GM12801 (cell line): ENCODE measurements around the gene TMEM107.

Experiments
- CTCF ChIP-seq: IDR thresholded peaks from one replicate; pipeline ENCODE4 v1.5.1; 2011; ENCODE audit warnings: control low read depth; ENCODE audit not compliant: insufficient read length; ENCODE audit errors: extremely low read depth

Gene TMEM107

DNA sequence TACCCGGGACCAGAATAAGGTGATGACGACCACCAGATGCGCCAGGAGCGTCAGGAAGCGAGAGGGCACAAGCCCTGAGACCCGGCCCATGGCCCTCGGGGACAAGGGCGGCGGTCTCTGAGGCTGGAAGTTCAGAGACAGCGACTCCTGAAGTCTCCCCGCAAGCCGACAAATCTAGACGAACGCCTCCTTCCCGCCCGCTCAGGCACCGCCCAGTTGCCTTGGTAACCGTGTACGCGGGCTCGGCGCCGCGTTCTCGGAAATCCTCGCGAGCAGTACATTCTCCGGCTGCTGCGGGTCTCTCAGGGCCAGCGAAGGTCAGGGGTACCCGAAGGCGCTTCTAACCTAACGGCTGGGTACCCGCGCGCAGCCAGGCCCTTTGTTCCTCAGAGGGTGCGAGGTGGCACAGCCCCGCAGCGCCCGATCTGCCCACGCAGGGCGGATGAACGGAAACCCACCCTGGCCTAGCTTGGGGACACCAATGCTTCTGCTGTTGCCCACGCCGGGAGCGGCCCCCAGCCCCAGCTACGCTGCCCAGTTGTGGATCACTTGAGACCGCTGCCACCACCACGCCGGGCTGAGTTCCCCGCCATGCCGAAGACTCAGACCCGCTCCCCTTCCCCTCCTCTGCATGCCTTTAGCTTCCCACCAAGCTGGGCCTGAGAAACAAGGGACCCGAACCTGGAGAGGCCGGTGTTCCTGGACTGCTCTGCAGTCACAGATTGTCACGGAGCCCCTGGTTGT is at the start of gene TMEM107:
TSS of gene TMEM107 (minus strand) at position 184 of the 744 bp plus-strand sequence. CDS start at position 90, 94 bp downstream.
- TF ChIP-seq CTCF, result no peak

- no peak for TF ChIP-seq CTCF
Measured at GRCh38 chr17:8224891-8225812, 49.0 kb upstream of the TMEM107 start.

DNA sequence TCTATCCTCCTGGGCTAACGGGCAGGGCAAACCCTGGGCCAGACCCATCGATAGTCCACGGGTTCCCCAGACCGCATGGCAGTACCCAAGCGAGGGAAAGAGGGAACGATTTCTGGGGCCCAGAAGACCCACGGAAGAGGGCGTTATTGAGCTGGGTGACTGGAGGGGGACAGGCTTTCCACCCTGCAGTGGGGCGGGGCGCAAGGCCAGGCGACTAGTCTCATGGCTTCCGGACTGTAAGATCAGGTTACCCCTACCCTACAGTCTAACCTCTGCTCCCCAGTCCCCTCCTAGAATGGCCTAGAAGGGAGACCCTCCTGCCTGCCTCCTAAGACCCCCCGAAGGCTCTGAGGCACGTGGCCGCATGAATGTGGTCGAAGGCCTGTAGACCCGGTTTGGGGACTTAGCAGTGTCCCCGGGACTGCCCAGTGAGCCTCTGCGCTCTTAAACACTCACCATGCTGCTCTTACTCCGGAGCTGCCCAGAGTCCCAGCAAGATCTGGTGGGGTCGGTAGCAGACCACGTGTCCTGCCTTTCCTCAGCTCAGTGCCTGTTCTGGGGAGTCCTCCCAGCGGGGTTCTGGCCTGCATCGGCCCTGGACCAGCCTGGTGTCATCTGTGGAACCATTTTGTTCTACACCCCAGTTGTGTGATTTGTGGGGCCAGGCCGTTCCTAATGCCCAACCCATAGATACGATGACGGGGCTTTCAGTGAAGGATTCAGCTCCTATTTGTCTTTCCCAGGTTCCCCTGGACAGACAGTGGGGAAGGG is 47.4 kb upstream of the TMEM107 start:
- TF ChIP-seq CTCF, result no peak

GRCh38 chr17:8222630-8223355 is 46.6 kb upstream of the TMEM107 start:
- no peak for TF ChIP-seq CTCF

GRCh38 chr17:8222380-8222629 is 46.1 kb upstream of the TMEM107 start:
- no peak for TF ChIP-seq CTCF

DNA sequence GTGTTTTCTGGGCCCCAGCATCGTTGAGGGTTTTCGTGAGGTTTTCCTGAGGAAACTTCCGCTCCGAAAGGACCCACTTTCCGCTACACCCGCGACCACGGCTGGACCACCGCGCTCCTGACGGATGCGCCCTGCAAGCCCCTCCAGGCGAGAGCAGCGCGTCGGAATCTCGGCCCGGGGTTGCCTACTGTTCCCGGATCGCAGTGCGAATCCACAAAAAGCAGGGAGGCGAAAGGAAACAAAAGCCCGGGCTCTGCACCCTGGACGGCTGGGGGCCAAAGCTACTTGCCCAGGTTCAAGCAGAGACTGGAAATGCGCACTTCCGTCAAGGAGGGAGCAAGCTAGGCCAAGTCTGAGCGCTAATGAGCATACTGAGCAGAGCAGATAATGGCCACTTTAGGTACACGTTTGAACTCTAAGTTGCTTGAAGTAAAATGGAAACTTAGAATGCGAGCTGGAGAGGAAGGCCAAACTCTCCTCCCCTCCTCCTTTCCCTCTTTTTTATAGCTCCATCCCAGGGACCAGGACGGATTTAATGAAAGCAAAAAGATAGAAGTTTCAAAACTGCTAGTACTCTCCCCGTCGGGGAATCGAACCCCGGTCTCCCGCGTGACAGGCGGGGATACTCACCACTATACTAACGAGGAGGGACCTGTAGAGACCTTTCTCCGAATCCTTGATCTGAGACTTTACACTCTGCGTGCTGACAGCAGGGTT is 45.6 kb upstream of the TMEM107 start:
- TF ChIP-seq CTCF, result no peak
